Daoy (cell line): Measurements from ENCODE around the gene EGR1. TPM values are rescaled to one million over a fixed set of nuclear protein-coding genes. Genes with fewer than 3 reads are reported as not detected.
"Not testable (repeated sequence)": the region's sequence is repeated elsewhere in the genome, so short reads cannot be mapped to it uniquely, and the experiment has no call there.

Experiments used
- DNase-seq: peaks from one replicate; pipeline ENCODE4 v3.0.0-alpha.2; 2015; ENCODE audit warnings: low read depth
- total RNA-seq: library from RNA; depleted of rRNA; stranded (reverse); fragments of >200 nt; shearing (Covaris generic); gene quantifications from 2 replicates; pipeline ENCODE4 v1.2.3, GENCODE V29; 2014; rRNA removed

The EGR1 gene
- total RNA-seq, 1 experiment from 2014 or later, result 9.7 TPM

DNA sequence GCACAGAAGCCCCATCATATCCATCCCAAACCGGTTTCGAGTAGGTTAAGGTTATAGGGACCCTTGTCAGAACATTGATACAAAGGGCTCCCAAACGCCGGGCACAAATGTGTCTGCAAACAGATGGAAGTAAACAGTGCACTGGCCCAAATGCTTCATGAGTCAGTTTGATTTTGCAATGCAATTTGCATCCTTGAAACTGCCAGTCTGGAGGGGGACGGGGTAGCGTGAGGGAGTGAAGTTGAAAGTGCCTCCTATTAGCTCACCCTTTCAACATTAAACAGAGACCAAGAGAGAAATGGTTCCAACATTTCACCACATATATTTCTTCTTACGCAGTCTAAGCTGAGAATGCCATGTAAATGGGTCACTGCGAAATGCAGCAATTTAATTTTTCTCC, 42.2 kb downstream of the EGR1 start:
- DNase-seq, result not testable (repeated sequence)

DNA sequence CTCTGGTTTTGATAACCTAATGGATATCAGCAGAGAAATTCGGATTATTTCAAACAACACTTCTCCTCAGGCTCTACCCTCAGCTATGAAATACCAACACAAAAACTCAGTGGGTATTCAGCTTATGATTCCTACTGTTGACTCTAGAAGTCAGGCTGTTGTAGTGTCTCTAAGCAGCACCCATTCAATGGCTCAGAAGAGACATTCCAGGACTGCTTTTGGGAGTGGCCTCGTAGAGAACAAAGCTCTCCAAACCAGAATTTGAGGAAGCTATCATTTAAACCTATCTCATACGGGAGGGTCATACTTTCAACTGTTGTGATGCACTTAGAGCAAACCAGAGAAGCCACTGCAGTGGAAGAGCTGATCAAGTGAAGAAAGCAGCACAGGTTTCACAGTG, 43.7 kb downstream of the EGR1 start:
- no peak for DNase-seq

DNA sequence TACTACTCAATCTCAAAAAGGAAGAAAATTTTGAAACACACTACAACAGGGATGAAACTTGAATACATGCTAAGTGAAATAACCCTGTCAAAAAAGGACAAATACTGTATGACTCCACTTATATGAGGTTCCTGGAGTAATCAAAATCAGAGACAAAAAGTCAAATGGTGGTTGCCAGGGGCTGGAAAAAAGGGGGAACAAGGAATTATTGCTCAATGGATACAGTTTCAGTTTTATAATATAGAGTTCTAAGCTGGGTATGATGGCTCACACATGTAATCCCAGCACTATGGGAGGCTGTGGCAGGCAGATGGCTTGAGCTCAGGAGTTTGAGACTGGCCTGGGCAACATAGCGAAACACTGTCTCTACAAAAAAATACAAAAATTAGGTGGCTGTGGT, 48.7 kb downstream of the EGR1 start:
- no peak for DNase-seq

DNA sequence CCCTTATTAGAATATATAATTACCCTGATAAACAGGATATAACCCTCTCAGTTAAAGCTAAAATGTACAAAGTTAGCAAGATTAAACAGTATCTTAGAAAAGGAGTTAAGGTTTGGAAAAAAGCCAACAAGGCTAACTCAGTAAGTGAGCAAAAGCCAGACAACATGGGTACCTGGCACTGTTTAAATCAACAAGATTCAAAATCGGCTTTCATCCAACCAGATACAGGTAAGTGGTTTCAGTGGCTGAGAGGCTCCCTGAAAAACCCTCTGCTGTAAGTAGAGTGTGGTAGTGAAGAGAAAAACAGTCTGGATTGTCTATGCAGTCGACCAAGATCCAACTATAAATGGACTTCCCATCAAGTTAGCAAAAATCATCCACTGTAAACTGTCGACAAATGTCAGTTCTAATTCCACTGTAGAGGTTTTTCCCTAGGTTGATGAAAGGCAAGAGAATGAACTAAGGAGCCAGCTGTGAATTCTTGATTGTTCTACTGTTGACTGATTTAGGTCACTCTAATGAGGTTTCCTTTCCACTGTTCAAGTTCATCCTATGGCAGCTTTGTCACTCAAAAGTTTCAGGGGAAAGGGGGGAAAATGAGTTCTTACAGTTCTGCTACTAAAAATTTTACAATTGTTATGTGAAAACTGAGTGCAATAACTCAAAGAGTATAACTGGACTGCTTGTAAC, 50.4 kb downstream of the EGR1 start:
- DNase-seq, result no peak

DNA sequence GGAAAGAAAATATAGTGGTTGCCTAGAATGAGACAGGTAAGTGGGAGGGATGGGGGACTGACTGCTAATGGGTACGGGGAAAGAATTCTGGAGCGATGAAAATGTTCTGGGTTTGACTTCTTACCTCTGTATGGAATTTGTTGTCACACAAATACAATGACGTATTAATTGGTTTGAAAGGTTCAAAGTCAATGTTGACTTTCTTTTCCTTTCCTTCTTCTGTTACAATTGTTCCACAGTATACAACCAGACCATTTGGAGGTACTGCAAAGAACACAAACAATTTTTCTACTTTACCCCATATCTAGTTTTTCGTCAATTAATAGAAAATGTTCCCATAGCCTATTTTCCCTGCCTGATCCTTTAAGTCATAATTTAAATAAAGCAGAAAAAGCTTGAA, 52.2 kb downstream of the EGR1 start:
- no peak for DNase-seq

Other genes starting within 250 kb of the EGR1 start
- gene GFRA3, start 190.9 kb upstream of the EGR1 start, total RNA-seq, result not detected in 2 replicates
- gene CDC25C, start 133.7 kb upstream of the EGR1 start, total RNA-seq, result 57.4 and 60.2 TPM in 2 replicates
- 19.5 and 24.1 TPM in 2 replicates for gene FAM53C, start 127.2 kb upstream of the EGR1 start, total RNA-seq
- gene KDM3B, start 112.8 kb upstream of the EGR1 start, total RNA-seq, result 34.5 and 34.9 TPM in 2 replicates
- gene REEP2, start 26.4 kb upstream of the EGR1 start, total RNA-seq, result 3.4 and 12.3 TPM in 2 replicates
- gene ETF1, start 77.8 kb downstream of the EGR1 start, total RNA-seq, result 208 and 227 TPM in 2 replicates
- 553 and 581 TPM in 2 replicates for gene HSPA9, start 109.9 kb downstream of the EGR1 start, total RNA-seq